Lower lobe of right lung (tissue), 2 donors: ENCODE measurements around the gene TMCO1. TPM values are rescaled to one million over a fixed set of nuclear protein-coding genes. Genes with fewer than 3 reads are reported as not detected.
"Not testable (repeated sequence)": the region's sequence is repeated elsewhere in the genome, so short reads cannot be mapped to it uniquely, and the experiment has no call there.

Experiments
- ATAC-seq, 2 donors: fragments of 200-7000 bp; cut with Tn5 transposase; one replicate each; pipeline ENCODE4 v1.9.1; 2020 to 2022; ENCODE audit warnings: mild to moderate bottlenecking in 2 of 2, moderate library complexity in 2 of 2
- DNase-seq: peaks from one replicate; pipeline ENCODE4 v3.0.0-alpha.2; 2020
- H3K27ac ChIP-seq: fragments of 200-600 bp; one replicate; pipeline ENCODE4 v1.8.0; 2022
- H3K27me3 ChIP-seq: fragments of 200-600 bp; one replicate; pipeline ENCODE4 v1.8.0; 2022; ENCODE audit warnings: low read depth
- H3K36me3 ChIP-seq: fragments of 200-600 bp; one replicate; pipeline ENCODE4 v1.8.0; 2022; ENCODE audit warnings: mild to moderate bottlenecking
- H3K4me1 ChIP-seq: fragments of 200-600 bp; one replicate; pipeline ENCODE4 v1.8.0; 2022
- H3K4me3 ChIP-seq: fragments of 200-600 bp; one replicate; pipeline ENCODE4 v1.8.0; 2022; ENCODE audit warnings: mild to moderate bottlenecking
- H3K9me3 ChIP-seq: fragments of 200-600 bp; one replicate; pipeline ENCODE4 v1.8.0; 2022
- intact Hi-C: fragments of 100-400 bp; cut with DNase I; formaldehyde crosslinking; loops from one replicate; pipeline ENCODE4 v1.11.0; 2022
- total RNA-seq: library from RNA; stranded (reverse); fragmentation: NEBNext Ultra II Directional; extraction: Animal tissue kit (Norgen Biotek cat#: 25700); gene quantifications from one replicate; pipeline ENCODE4 v1.2.1, GENCODE V29; 2021
- TF ChIP-seq, protein P1 (sequence below): fragments of 200-600 bp; IDR thresholded peaks from one replicate; pipeline ENCODE4 v1.8.0; 2022; ENCODE audit warnings: antibody characterized with exemption, mild to moderate bottlenecking
- donor health status: DM: no; HTN: yes; CAD: no; lungs with severe emphysema.

TMCO1 gene
- total RNA-seq, 1 donor from 2014 or later: 76.3 TPM

GRCh38 chr1:165717918-165718515 lies 50.7 kb downstream of the TMCO1 start:
- no peak overlapping the region for H3K27ac ChIP-seq
- no peaks in the 10 kb centered on the region for H3K27me3 ChIP-seq
- no peak for DNase-seq
- no peak overlapping the region for H3K4me3 ChIP-seq
- ATAC-seq: peak in 1 of 2 donors; percentile 66
- intact Hi-C loops: no loop called here
- H3K9me3 ChIP-seq: no peaks in the 10 kb centered on the region
- no peaks in the 10 kb centered on the region for H3K4me1 ChIP-seq
- H3K36me3 ChIP-seq: no peaks in the 10 kb centered on the region
- TF ChIP-seq, protein P1, sequence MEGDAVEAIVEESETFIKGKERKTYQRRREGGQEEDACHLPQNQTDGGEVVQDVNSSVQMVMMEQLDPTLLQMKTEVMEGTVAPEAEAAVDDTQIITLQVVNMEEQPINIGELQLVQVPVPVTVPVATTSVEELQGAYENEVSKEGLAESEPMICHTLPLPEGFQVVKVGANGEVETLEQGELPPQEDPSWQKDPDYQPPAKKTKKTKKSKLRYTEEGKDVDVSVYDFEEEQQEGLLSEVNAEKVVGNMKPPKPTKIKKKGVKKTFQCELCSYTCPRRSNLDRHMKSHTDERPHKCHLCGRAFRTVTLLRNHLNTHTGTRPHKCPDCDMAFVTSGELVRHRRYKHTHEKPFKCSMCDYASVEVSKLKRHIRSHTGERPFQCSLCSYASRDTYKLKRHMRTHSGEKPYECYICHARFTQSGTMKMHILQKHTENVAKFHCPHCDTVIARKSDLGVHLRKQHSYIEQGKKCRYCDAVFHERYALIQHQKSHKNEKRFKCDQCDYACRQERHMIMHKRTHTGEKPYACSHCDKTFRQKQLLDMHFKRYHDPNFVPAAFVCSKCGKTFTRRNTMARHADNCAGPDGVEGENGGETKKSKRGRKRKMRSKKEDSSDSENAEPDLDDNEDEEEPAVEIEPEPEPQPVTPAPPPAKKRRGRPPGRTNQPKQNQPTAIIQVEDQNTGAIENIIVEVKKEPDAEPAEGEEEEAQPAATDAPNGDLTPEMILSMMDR: peak; percentile 52

GRCh38 chr1:165716265-165717051 lies 52.2 kb downstream of the TMCO1 start:
- H3K27ac ChIP-seq, H3K27me3 ChIP-seq, H3K4me3 ChIP-seq, ATAC-seq, H3K9me3 ChIP-seq, DNase-seq, intact Hi-C loops, H3K4me1 ChIP-seq, H3K36me3 ChIP-seq: not testable (repeated sequence)

GRCh38 chr1:165712764-165713163 lies 55.9 kb downstream of the TMCO1 start:
- no peak for ATAC-seq

DNA sequence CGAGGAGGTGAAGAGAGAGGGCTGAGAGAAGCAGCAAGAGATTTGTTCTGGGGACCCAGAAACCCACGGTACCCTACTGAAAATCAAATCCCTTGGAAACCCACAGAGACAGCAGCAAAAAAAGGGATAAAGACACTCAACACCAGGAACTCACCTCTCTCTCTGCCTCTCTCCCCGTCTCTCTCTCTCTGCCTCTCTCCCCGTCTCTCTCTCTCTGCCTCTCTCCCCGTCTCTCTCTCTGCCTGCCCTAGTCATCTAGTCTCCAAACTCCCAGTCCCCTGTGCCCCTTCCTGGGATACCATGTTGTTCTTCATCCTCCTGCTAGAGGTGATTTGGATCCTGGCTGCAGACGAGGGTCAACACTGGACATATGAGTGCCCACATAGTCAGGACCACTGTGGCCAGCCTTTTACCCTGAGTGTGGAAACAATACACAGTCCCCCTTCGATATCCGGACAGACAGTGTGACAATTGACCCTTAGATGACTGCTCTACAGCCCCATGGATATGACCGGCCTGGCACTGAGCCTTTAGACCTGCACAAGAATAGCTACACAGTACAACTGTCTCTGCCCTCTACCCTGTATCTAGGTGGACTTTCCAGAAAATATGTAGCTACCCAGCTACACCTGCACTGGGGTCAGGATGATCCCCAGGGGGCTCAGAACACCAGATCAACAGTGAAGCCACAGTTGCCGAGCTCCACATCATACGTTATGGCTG lies 60.5 kb downstream of the TMCO1 start:
- peaks cover 7% of the 10 kb centered on the region for H3K27me3 ChIP-seq
- no peak overlapping the region for H3K4me3 ChIP-seq
- H3K4me1 ChIP-seq: no peaks in the 10 kb centered on the region
- H3K27ac ChIP-seq: no peak overlapping the region
- H3K36me3 ChIP-seq: no peaks in the 10 kb centered on the region
- DNase-seq (no peak), ATAC-seq (no peak)
- intact Hi-C loops: no loop called here
- TF ChIP-seq, protein P1: no peak
- H3K9me3 ChIP-seq: no peaks in the 10 kb centered on the region

More at GRCh38 chr1:165712764-165713163, 55.9 kb downstream of the TMCO1 start:
- TF ChIP-seq, protein P1: no peak
- no peaks in the 10 kb centered on the region for H3K4me1 ChIP-seq
- no peaks in the 10 kb centered on the region for H3K9me3 ChIP-seq
- no peaks in the 10 kb centered on the region for H3K27me3 ChIP-seq
- H3K4me3 ChIP-seq: no peak overlapping the region
- DNase-seq: no peak
- no peaks in the 10 kb centered on the region for H3K36me3 ChIP-seq
- H3K27ac ChIP-seq: no peak overlapping the region
- intact Hi-C loops: no loop called here

GRCh38 chr1:165703648-165704047 lies 65.0 kb downstream of the TMCO1 start:
- H3K27ac ChIP-seq: no peak overlapping the region
- intact Hi-C loops: no loop called here
- DNase-seq: no peak
- no peak for ATAC-seq
- peaks cover 7% of the 10 kb centered on the region for H3K27me3 ChIP-seq
- H3K9me3 ChIP-seq: no peaks in the 10 kb centered on the region
- H3K4me3 ChIP-seq: no peak overlapping the region
- TF ChIP-seq, protein P1: no peak
- no peaks in the 10 kb centered on the region for H3K4me1 ChIP-seq
- no peaks in the 10 kb centered on the region for H3K36me3 ChIP-seq

- H3K4me3 ChIP-seq, H3K27ac ChIP-seq, H3K27me3 ChIP-seq, H3K4me1 ChIP-seq, H3K36me3 ChIP-seq, H3K9me3 ChIP-seq, intact Hi-C loops, ATAC-seq, DNase-seq: not testable (repeated sequence)
Observed at GRCh38 chr1:165701922-165702321, 66.7 kb downstream of the TMCO1 start.
